K562 (cell line): ENCODE measurements around the gene PCBP3. TPM values are rescaled to one million over a fixed set of nuclear protein-coding genes. Genes with fewer than 3 reads are reported as not detected.

Source experiments
- ATAC-seq: fragments of 200-7000 bp; cut with Tn5 transposase; 3 replicates; pipeline ENCODE4 v1.9.1; 2020; ENCODE audit warnings: moderate library complexity
- BruUV-seq: library from RNA; stranded (reverse); fragments of 400-500 nt; replicated peaks from 2 replicates; lab custom pipeline; 2021; lab: Mats Ljungman, UMichigan
- CTCF ChIA-PET: fragments of 300-600 bp; formaldehyde crosslinking; extraction: SDS; loops from one replicate; lab custom pipeline; 2021; ENCODE audit warnings: low intra/inter-chr PET ratio; lab: Yijun Ruan, JAX
- POLR2A ChIA-PET: fragments of 300-600, 350-650 bp; sonication (Branson Sonifier 250); formaldehyde crosslinking; extraction: SDS; loops from one replicate; lab custom pipeline; 2021; ENCODE audit warnings: antibody characterized with exemption, inconsistent platforms; lab: Yijun Ruan, JAX
- DNase-seq, 4 experiments: peaks; one replicate each; pipeline versions ENCODE4 v3.0.0 to v3.0.0-alpha.2; 2011 to 2018; ENCODE audit warnings: low spot score in 3 of 4, mixed read lengths in 3 of 4; ENCODE audit errors: extremely low read depth in 1 of 4
- FAIRE-seq: peaks from 2 replicates; lab custom pipeline; 2011; peaks lifted over from hg19 to GRCh38; lab: Jason Lieb, UNC
- H2AFZ ChIP-seq: 2 replicates; pipeline ENCODE4 v1.6.0; 2011; ENCODE audit warnings: low read depth, low read length, control low read depth, inconsistent platforms
- H3K27ac ChIP-seq: fragments of 200-600 bp; 3 replicates; pipeline ENCODE4 v1.8.0; 2011; ENCODE audit warnings: low read depth, mild to moderate bottlenecking, control low read depth, inconsistent platforms, low read length, moderate library complexity, mixed read lengths; ENCODE audit errors: extremely low read depth
- H3K27me3 ChIP-seq, 2 experiments: fragments of 300-600 bp in 1 of 2; 2 replicates in 1 of 2; 3 replicates in 1 of 2; pipeline versions ENCODE4 v1.6.0 to v1.8.0; 2011; ENCODE audit warnings: inconsistent platforms in 2 of 2, low read length in 2 of 2, mild to moderate bottlenecking in 1 of 2, mixed read lengths in 1 of 2, moderate library complexity in 1 of 2; ENCODE audit not compliant: control insufficient read depth in 2 of 2, insufficient read depth in 2 of 2
- H3K36me3 ChIP-seq: fragments of 300-600 bp; 3 replicates; pipeline ENCODE4 v1.8.0; 2011; ENCODE audit warnings: mild to moderate bottlenecking, low read length, inconsistent platforms; ENCODE audit not compliant: control insufficient read depth, insufficient read depth
- H3K4me1 ChIP-seq, 2 experiments: fragments of 200-600 bp in 1 of 2; replicated peaks in 1 of 2; 2 replicates in 1 of 2; 3 replicates in 1 of 2; pipeline versions ENCODE4 v1.5.1 to v1.8.0; 2011; ENCODE audit warnings: inconsistent platforms in 2 of 2, low read length in 2 of 2, mild to moderate bottlenecking in 1 of 2, mixed read lengths in 1 of 2, moderate library complexity in 1 of 2; ENCODE audit not compliant: control insufficient read depth in 2 of 2, insufficient read depth in 2 of 2
- H3K4me2 ChIP-seq: 2 replicates; pipeline ENCODE4 v1.6.1; 2011; ENCODE audit warnings: low read length, control low read depth, inconsistent platforms, mixed read lengths; ENCODE audit not compliant: insufficient read depth
- H3K4me3 ChIP-seq: fragments of 200-600 bp; sonication (generic), shearing (Covaris generic); 2 replicates; pipeline ENCODE4 v1.5.1; 2016; ENCODE audit warnings: control low read depth, inconsistent platforms
- H3K79me2 ChIP-seq: fragments of 200-600 bp; 3 replicates; pipeline ENCODE4 v1.8.0; 2011; ENCODE audit warnings: low read length, inconsistent platforms; ENCODE audit not compliant: control insufficient read depth, insufficient read depth
- H3K9ac ChIP-seq, 2 experiments: 2 replicates each; pipeline versions ENCODE4 v1.6.0 to v1.6.1; 2011; ENCODE audit warnings: low read depth in 2 of 2, low read length in 2 of 2, control low read depth in 1 of 2, inconsistent platforms in 1 of 2, mild to moderate bottlenecking in 1 of 2, mixed read lengths in 1 of 2; ENCODE audit not compliant: insufficient read depth in 1 of 2
- H3K9me1 ChIP-seq: one replicate; pipeline ENCODE4 v1.6.0; 2011; ENCODE audit warnings: inconsistent platforms, mild to moderate bottlenecking, low read length, moderate library complexity; ENCODE audit not compliant: control insufficient read depth, insufficient read depth
- H3K9me3 ChIP-seq: replicated peaks from 2 replicates; pipeline ENCODE4 v1.5.1; 2011; ENCODE audit warnings: low read depth, low read length, inconsistent platforms; ENCODE audit not compliant: control insufficient read depth, insufficient read depth
- H4K20me1 ChIP-seq: replicated peaks from 2 replicates; pipeline ENCODE4 v1.6.1; 2011; ENCODE audit warnings: low read length, inconsistent platforms, mixed read lengths; ENCODE audit not compliant: control insufficient read depth, insufficient read depth
- CBFA2T3 ChIP-seq: fragments of 450-650 bp; IDR thresholded peaks from 2 replicates; pipeline ENCODE4 v1.6.1; 2017
- FIP1L1 ChIP-seq: fragments of 200-400 bp; formaldehyde crosslinking; IDR thresholded peaks from 2 replicates; pipeline ENCODE4 v1.6.1; 2018; ENCODE audit warnings: mild to moderate bottlenecking, low read depth, low read length; ENCODE audit not compliant: poor library complexity, severe bottlenecking
- FOXK2 ChIP-seq, 2 experiments: fragments of 450-650 bp; IDR thresholded peaks in 1 of 2; conservative IDR thresholded peaks in 1 of 2; 2 replicates each; pipeline ENCODE4 v1.6.1; 2016; ENCODE audit warnings: low read depth in 2 of 2, mild to moderate bottlenecking in 1 of 2
- MTA3 ChIP-seq: fragments of 450-650 bp; formaldehyde crosslinking; IDR thresholded peaks from 2 replicates; pipeline ENCODE4 v1.6.1; 2017; ENCODE audit warnings: mild to moderate bottlenecking, borderline replicate concordance
- PHF8 ChIP-seq: fragments of 200-600 bp; sonication (generic); IDR thresholded peaks from 2 replicates; pipeline ENCODE4 v1.6.1; 2012; ENCODE audit warnings: mixed run types, mild to moderate bottlenecking, inconsistent platforms, low read length, moderate library complexity, borderline replicate concordance
- PML ChIP-seq: IDR thresholded peaks from 2 replicates; pipeline ENCODE4 v1.6.1; 2012; ENCODE audit warnings: low read length, inconsistent platforms
- REST ChIP-seq, 2 experiments: fragments of 450-650 bp; formaldehyde crosslinking in 1 of 2; IDR thresholded peaks; 2 replicates each; pipeline versions ENCODE4 v1.4.0 to v1.6.1; 2014 to 2020; ENCODE audit warnings: mild to moderate bottlenecking in 2 of 2, borderline replicate concordance in 1 of 2, low read depth in 1 of 2
- STAT5B ChIP-seq: fragments of 250-450 bp; sonication (Bioruptor Pico); IDR thresholded peaks from 2 replicates; pipeline ENCODE4 v1.8.0; 2021; ENCODE audit warnings: mild to moderate bottlenecking, inconsistent platforms
- TEAD4 ChIP-seq, 2 experiments: sonication (generic) in 1 of 2; formaldehyde crosslinking in 1 of 2; IDR thresholded peaks; 2 replicates each; pipeline versions ENCODE4 v1.6.1 to v1.8.0; 2012 to 2022; ENCODE audit warnings: borderline replicate concordance in 1 of 2, inconsistent platforms in 1 of 2, low read length in 1 of 2, mild to moderate bottlenecking in 1 of 2, missing genetic modification reagents in 1 of 2
- U2AF1 ChIP-seq: fragments of 200-400 bp; formaldehyde crosslinking; optimal IDR thresholded peaks from 2 replicates; pipeline ENCODE3; 2017; ENCODE audit warnings: mild to moderate bottlenecking, low read depth, low read length, moderate library complexity
- WGBS: fragments of 100-300 bp; shearing (Covaris generic); methylation state at CpG from one replicate; pipeline ENCODE4 v1.1.6; 2016; ENCODE audit warnings: low coverage, mixed read lengths; ENCODE audit not compliant: insufficient coverage; ENCODE audit errors: missing lambda C conversion rate; 5-methylcytosine and 5-hydroxymethylcytosine counted together
- in situ Hi-C: fragments of 300-500 bp; cut with MboI; formaldehyde crosslinking; loops from 4 replicates; pipeline ENCODE4 v1.15.0; 2018; ENCODE audit warnings: inconsistent platforms, mixed read lengths
- intact Hi-C: fragments of 100-400 bp; cut with micrococcal nuclease; formaldehyde crosslinking; loops from 2 replicates; pipeline ENCODE4 v1.14.2; 2022
- polyA plus RNA-seq, 8 experiments: library from polyadenylated mRNA; depleted of rRNA in 4 of 8; stranded (reverse) in 5 of 8; unstranded in 3 of 8; fragments of >200 nt; fragmentation: Nextera tagmentation in 2 of 8; fragmentation: Illumina TruSeq in 1 of 8; extraction: Ambion mirVana in 2 of 8; extraction: Trizol in 1 of 8; gene quantifications; 2 replicates each; pipeline versions ENCODE4 v1.2.1 to v1.2.3, GENCODE V29; 2011 to 2014; ENCODE audit warnings: inconsistent platforms in 1 of 8, missing spikeins in 1 of 8
- total RNA-seq, 7 experiments: library from RNA; depleted of rRNA in 6 of 7; stranded (reverse); fragments of >200 nt in 6 of 7; fragmentation: Illumina TruSeq in 2 of 7; extraction: Trizol in 2 of 7; gene quantifications; 2 replicates each; pipeline versions ENCODE4 v1.2.1 to v1.2.3, GENCODE V29; 2011 to 2021; ENCODE audit warnings: low replicate concordance in 1 of 7
- TF ChIP-seq, protein P1 (sequence below): IDR thresholded peaks from 3 replicates; pipeline ENCODE4 v1.6.1; 2011; ENCODE audit warnings: borderline replicate concordance, mild to moderate bottlenecking; ENCODE audit not compliant: insufficient read length, insufficient read depth

The PCBP3 gene
- total and polyA plus RNA-seq, 9 of the 15 experiments (the other 6 are each of a cell fraction or from before 2014, with no cell fraction given): 0.18 TPM; not detected in 8

- no peak overlapping the region for H2AFZ ChIP-seq
- H3K4me1 ChIP-seq: peaks cover 0 to 25% of the 10 kb centered on the region in 2 experiments; a peak in 3 of 5 replicates
- ChIA-PET CTCF (no interaction called here), POLR2A (interaction anchor here (0.8 kb wide), 1 partner anchor 17 kb away, joined by 3 read pairs; no protein-coding TSS in a partner anchor)
- no peaks in the 10 kb centered on the region for H3K36me3 ChIP-seq
- no peaks in the 10 kb centered on the region for H3K9me3 ChIP-seq
- 2% methylated on average over 15 of the region's 15 CpGs for WGBS
- ATAC-seq: no peak
- no peaks in the 10 kb centered on the region for H3K79me2 ChIP-seq
- no peak for DNase-seq
- H3K9me1 ChIP-seq: no peaks in the 10 kb centered on the region
- no TSS peak for BruUV-seq
- intact Hi-C loops: no loop called here
- H3K9ac ChIP-seq: no peak overlapping the region
- in situ Hi-C loops: no loop called here
- no peak overlapping the region for H3K4me3 ChIP-seq
- peaks cover 5% of the 10 kb centered on the region; the same call in 1 of the 2 replicates for H4K20me1 ChIP-seq
- no peak overlapping the region for H3K4me2 ChIP-seq
- peaks cover 48 to 78% of the 10 kb centered on the region in 2 experiments for H3K27me3 ChIP-seq
- no peak overlapping the region for H3K27ac ChIP-seq
- no peak for FAIRE-seq
- TF ChIP-seq U2AF1 (no peak), PHF8 (no peak), TEAD4 (IDR thresholded peaks at IDR 0.05; ENCODE audit: low read length) (no peak), TEAD4 (CRISPR knock-in tag; IDR thresholded peaks at IDR 0.05; ENCODE audit: borderline replicate concordance) (no peak), FOXK2 (conservative IDR thresholded peaks at IDR 0.05 in 1 of 2, IDR thresholded peaks at IDR 0.05 in 1 of 2; ENCODE audit: low read depth in 2 of 2) (no peak), CBFA2T3 (no peak), MTA3 (no peak), STAT5B (CRISPR knock-in tag) (no peak), PML (no peak), REST (IDR thresholded peaks at IDR 0.05; ENCODE audit: borderline replicate concordance) (no peak), REST (CRISPR knock-in tag; IDR thresholded peaks at IDR 0.05; ENCODE audit: low read depth) (no peak), FIP1L1 (no peak)
- TF ChIP-seq, protein P1, sequence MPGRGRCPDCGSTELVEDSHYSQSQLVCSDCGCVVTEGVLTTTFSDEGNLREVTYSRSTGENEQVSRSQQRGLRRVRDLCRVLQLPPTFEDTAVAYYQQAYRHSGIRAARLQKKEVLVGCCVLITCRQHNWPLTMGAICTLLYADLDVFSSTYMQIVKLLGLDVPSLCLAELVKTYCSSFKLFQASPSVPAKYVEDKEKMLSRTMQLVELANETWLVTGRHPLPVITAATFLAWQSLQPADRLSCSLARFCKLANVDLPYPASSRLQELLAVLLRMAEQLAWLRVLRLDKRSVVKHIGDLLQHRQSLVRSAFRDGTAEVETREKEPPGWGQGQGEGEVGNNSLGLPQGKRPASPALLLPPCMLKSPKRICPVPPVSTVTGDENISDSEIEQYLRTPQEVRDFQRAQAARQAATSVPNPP: no peak
These were observed 268.3 kb downstream of the PCBP3 start for GRCh38 chr21:45911806-45912325.
